Uterus (tissue), 2 donors: Measurements from ENCODE around the gene NPR2.

Experiments
- POLR2A ChIP-seq, 2 donors: fragments of 450-650 bp; IDR thresholded peaks; one replicate each; pipeline ENCODE4 v1.6.1; 2016; ENCODE audit warnings: antibody characterized with exemption in 2 of 2, mild to moderate bottlenecking in 1 of 2, moderate library complexity in 1 of 2
- TF ChIP-seq, protein P1 (sequence below), 4 experiments: fragments of 200-600 bp in 2 of 4; fragments of 450-650 bp in 2 of 4; sonication (generic) in 2 of 4; IDR thresholded peaks; one replicate each; pipeline ENCODE4 v1.5.1; 2016 to 2019; ENCODE audit warnings: antibody characterized with exemption in 4 of 4, mild to moderate bottlenecking in 2 of 4, moderate library complexity in 1 of 4

DNA sequence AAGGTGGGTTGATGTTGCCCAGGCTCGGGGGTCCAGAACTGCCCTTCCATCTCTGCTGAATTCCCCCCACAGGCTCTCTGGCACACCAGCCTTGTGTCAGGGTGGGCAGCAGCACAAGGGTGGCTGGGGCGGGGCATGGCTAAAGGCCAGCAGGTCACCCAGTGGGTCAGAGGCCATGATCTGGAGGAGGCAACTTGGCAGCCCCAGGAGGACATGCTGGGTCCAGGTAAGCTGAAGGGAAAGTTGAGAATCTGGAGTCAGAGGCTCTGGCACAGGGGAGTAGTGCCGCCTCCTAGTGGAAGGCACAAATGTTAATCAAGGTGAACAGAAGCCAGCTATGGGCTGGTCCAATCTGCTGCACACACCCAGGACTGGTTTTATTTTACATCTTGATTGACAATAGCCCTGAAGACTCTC lies 43.8 kb downstream of the NPR2 start:
- TF ChIP-seq, protein P1, sequence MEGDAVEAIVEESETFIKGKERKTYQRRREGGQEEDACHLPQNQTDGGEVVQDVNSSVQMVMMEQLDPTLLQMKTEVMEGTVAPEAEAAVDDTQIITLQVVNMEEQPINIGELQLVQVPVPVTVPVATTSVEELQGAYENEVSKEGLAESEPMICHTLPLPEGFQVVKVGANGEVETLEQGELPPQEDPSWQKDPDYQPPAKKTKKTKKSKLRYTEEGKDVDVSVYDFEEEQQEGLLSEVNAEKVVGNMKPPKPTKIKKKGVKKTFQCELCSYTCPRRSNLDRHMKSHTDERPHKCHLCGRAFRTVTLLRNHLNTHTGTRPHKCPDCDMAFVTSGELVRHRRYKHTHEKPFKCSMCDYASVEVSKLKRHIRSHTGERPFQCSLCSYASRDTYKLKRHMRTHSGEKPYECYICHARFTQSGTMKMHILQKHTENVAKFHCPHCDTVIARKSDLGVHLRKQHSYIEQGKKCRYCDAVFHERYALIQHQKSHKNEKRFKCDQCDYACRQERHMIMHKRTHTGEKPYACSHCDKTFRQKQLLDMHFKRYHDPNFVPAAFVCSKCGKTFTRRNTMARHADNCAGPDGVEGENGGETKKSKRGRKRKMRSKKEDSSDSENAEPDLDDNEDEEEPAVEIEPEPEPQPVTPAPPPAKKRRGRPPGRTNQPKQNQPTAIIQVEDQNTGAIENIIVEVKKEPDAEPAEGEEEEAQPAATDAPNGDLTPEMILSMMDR (IDR thresholded peaks at IDR 0.05), result peak in 1 of 4 experiments; percentile 15
- TF ChIP-seq POLR2A (IDR thresholded peaks at IDR 0.05), result no peak
